Adrenal gland (tissue), 12 donors: ENCODE data around the gene OSBPL10. TPM values are rescaled to one million over a fixed set of nuclear protein-coding genes. Genes with fewer than 3 reads are reported as not detected.

Experiments used
- polyA plus RNA-seq, 3 donors: library from polyadenylated mRNA; stranded (reverse); fragments of 200-250 nt in 2 of 3; fragments of 350-450 nt in 1 of 3; fragmentation: Illumina TruSeq in 1 of 3; extraction: RNeasy Lipid Tissue Mini Kit (QIAGEN cat#74804) in 1 of 3; gene quantifications; one replicate each; pipeline ENCODE4 v1.2.3, GENCODE V29; 2013 to 2014
- total RNA-seq, 9 donors: library from RNA; depleted of rRNA in 4 of 9; stranded (reverse); fragments of >200 nt in 4 of 9; fragments of 120-200 nt in 1 of 9; fragmentation: NEBNext Ultra II Directional in 1 of 9; extraction: Animal tissue kit (Norgen Biotek cat#: 25700) in 1 of 9; gene quantifications; one replicate each; pipeline versions ENCODE4 v1.1.0 to v1.2.4, GENCODE V29; 2013 to 2023
- donor health status: healthy with polysubstance abuse.
- donor health status: Bipolar disorder and iron deficiency.
- donor health status: DM: yes; HTN: yes; CAD: no.
- donor health status: DM: no; HTN: no; CAD: no.
- donor health status: DM: no; HTN: no; CAD: no.
- donor health status: DM: yes; HTN: yes; CAD: no.

The OSBPL10 gene
- total and polyA plus RNA-seq, 12 donors = 2.0 to 55.6 (median 9.4) TPM

Other genes with a start within 250 kb of the OSBPL10 start
- 1 to 10 TPM in 2 of 9 donors, under 1 TPM in 7; 0.18 to 1.1 (median 0.45) TPM for gene ZNF860, start 488 bp upstream of the OSBPL10 start, total RNA-seq
- under 1 TPM; 0.10 to 0.71 (median 0.16) TPM for gene ZNF860, start 488 bp upstream of the OSBPL10 start, polyA plus RNA-seq
- 100 to 1,000 TPM in 2 of 9 donors, 10 to 100 TPM in 7; 55.3 to 131 (median 83.0) TPM for gene GPD1L, start 125.4 kb upstream of the OSBPL10 start, total RNA-seq
- gene GPD1L, start 125.4 kb upstream of the OSBPL10 start, polyA plus RNA-seq = 100 to 1,000 TPM in 1 of 3 donors, 10 to 100 TPM in 2; 19.7 to 116 (median 24.6) TPM